GM19240 (cell line): ENCODE results near the gene RFX7.

Source experiments
- DNase-seq: peaks from one replicate; pipeline ENCODE4 v3.0.0; 2011; ENCODE audit warnings: low spot score; ENCODE audit not compliant: insufficient read length

Gene RFX7

DNA sequence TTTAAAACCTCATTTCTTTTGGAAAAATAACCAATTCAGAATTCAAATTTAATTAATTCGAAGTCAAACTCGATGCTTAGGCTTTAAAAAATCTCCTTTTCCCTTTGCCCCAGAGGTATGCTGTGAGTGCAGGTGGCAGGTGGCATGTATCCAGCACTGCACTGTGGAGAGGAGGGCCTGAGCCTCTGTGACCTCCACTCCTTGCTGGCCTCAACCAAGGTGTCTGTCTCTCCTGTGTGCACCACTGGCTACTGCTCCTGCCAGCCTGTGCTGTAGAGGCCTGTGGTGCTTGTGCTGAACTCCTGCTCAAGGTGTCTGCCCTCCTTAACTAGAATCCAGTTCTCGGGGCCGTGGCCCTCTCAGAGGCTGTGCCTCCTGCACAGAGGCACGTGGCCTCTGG, 194.1 kb downstream of the RFX7 start:
- no peak for DNase-seq

DNA sequence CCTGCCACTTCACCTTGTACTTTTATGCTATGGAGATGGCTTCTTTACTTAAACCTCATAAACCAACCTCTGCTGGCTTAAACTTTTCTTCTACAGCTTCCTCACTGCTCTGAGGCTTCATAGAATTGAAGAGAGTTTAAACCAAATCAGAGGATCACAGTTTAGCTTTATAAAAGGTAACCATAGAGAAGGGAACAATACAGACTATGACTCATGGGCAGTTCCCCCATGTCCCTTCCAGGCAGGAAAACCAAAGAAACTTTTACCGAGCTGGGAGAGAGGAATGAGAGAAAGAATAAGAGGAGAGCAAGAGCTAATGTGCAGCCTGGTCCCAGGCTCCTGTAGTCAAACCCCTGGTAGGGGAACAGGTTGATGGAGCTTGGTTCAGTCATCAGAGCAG, 196.3 kb downstream of the RFX7 start:
- no peak for DNase-seq

DNA sequence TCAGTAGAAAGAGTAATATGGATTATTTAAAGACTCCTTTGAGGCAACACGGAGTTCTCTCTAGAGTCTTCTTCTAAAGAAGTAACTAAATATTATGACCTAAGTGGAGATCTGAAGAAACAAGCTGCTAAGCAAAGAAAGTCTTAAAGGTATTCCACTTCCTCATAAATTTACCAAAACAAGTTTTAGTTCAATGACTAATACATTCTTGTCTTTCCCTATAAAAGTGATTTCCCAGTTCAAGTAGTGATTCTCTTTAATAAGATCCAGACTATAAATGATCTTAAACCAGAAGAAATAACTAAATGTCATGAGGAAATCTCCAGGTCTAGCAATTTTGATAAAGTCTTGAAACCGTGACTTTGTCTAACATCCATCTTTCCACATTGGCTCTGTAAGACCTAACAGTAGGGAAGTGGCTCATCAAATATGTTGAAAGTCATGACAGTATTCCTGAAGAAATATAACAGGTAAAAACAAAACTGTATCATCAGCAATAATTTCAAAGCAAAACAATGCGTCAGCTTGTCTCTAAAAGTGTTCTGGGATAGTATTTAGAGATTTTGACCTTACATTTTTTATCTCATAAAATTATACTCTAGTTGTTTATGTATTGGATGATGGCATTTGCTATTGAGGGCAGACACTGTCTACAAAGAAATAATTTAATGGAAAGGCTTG, 198.5 kb downstream of the RFX7 start:
- no peak for DNase-seq

DNA sequence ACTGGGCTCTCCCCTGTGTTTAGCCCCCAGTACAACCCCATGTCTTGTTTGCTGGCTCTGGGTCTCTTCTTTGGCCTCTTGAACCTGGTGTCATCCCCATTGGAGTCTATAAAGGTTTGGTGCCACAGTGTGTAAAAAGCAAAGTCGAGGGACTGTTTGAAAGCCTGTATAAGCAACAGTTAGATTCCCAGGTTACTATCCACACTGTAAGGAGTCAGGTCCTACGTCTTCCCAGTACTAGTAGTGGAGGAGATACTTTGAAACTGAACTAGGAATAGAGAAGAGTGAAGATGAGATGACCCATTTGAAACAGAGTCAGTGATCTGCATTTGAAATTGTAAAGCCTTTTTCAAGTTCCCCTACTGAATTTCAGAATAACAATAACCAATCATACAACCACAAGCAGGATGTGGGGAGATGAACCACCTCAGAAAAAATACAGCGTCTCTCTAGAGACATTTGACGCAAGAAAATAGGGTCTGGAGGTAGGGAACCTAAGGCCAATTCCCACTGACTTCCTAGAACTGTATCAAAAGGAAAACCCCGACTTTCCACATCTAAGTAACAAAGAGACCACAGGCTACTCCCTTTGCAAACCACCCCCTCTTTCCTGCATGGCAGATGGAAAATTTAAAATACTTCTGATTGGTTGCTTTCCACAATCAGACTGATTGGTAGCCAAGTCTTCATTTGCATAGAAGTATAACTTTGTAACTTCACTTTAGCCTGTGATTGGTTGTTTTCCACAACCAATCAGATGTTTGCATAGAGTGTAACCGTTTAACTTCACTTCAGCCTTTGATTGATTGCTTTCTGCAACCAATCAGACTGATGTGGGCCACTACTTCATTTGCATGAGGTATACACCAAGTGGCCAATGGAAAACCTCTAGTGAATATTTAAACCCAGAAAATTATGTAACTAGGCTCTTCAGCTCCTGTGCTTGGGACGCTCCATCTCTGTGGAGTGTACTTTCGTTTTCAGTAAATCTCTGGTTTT, 200.4 kb downstream of the RFX7 start:
- no peak for DNase-seq

DNA sequence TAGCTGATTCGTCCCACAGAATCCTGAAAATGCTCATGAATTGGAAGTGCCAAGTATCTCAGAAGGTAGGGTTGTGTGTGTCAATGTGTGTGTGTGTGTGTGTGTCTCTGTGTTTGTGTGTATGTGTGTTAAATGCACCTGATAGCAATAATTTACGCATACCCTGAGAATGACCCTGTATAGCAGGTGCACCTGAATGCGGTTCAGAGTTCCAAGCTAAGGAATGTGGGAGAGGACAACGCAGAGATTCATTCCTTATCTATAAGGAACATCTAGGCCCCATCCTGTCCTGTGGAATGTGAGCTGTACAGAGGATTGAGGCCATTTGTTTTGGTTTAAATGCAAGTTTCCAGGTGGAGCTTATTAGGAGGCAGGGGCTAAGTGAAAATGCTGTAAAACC, 201.2 kb downstream of the RFX7 start:
- DNase-seq, result no peak

DNA sequence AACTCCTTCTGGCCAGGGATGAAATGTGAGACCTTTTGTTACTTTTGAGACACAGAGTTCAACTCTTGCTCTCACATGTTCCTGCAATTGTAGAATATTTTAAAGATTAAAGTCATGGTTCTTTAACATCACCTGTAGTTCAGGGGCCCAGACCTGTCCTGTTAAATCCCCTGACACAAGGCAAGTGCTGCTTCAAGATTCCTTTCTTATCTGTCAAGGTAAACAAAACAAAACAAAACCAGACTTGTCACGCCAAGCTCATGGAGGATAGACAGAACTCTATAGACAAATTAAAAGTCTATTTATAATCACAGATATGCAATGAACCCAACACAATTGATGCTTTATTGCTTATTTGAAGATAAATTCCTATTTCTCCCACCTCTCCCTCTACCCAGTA, 201.6 kb downstream of the RFX7 start:
- DNase-seq, result no peak

DNA sequence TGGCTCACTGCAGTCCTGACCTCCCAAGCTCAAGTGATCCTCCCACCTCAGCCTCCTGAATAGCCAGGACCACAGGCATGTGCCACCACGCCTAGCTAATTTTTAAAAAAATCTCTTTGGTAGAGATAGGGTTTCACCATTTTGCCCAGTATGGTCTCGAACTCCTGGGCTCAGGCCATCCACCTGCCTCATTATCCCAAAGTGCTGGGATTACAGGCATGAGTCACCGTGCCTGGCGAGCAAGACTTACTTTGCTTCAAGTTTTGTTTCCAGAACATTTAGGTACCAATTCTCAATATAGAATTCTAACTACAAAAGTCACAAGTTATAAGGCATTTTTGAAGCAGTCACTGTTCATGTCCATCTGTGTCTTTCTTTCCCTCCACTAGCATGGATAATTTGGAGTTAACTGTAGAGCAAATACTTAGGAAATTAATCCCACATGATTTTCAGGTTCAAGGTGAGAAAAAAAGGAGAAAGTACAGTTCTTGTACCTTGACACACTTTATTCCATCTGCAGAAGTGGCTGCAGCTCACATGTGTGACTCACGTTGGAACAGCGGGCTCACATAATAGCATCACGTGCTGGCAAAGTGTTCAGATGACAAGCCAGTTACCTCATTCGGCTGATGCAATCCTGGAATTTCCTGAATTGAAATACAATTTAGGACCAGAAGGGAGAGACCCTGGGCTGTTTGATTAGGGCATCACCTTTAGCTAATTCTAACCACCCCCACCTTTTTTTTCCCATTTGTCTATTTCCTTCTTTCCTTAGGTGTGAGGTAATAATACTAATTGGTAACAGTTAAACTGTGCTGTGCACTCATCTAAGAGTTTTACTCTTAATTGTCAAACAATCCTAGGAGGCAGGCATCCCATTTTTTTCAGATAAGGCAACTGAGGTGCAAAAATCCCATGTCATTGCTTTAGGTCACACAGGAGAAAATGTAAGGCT, 203.3 kb downstream of the RFX7 start:
- no peak for DNase-seq

DNA sequence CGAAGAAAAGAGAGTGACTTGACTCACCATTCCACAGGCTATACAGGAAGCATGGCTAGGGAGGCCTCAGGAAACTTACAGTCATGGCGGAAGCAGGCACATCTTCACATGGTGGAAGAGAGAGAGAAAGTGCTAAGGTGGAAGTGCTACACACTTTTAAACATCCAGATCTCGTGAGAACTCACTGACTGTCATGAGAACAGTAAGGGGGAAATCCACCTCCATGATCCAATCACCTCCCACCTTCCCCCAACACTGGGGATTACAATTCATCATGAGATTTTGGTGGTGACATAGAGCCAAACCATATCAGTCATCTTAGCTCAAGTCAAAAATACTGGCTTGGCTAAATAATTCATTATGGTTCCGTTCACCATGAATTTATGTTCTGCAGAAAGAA, 205.0 kb downstream of the RFX7 start:
- no peak for DNase-seq

DNA sequence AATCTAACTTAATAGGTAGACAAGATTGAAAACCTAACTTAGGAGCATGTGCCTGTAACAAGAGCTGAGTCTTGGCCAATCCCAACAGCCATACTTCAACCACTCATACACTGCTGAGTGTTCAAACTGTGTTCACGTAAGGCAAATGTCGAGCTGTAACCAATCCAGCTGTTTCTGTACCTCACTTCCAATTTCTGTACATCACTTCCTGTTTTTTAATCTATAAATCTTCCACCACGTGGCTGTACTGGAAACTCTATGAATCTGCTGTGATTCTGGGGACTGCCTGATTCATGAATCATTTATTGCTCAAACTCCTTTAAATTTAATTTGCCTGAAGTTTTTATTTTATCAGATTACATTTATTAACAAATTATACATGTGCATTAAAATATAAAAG, 205.7 kb downstream of the RFX7 start:
- no peak for DNase-seq
